Colon (tissue), 2 donors: ENCODE data around the gene PTPMT1.
"Not testable (repeated sequence)": the region's sequence is repeated elsewhere in the genome, so short reads cannot be mapped to it uniquely, and the experiment has no call there.

Source experiments
- FAIRE-seq: peaks from 2 replicates; lab custom pipeline; 2012; peaks lifted over from hg19 to GRCh38; lab: Jason Lieb, UNC
- donor health status: control.
- donor health status: control.

PTPMT1 gene

GRCh38 chr11:47565340-47566148 is at the start of gene PTPMT1:
Gene PTPMT1 (plus strand): TSS chr11:47565599. CDS start chr11:47565623, 24 bp downstream.
- FAIRE-seq, result no peak

DNA sequence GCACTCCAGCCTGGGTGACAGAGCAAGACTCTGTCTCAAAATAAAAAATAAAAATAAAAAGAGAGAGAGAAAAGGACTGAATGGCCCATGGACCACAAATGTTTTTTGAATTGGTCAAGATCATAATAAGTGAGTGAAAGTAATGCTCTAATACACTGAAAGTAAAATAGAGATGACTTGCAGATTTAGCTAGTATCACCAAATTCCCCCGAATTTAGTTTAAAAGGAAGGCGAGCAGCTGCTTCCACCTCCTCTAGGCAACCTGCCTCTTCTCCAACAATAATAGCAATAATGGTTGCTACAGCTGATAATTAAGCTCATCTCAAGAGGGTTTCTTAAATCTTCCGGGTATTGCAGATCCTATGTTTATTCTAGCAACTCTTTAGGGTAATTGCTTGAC is 49.2 kb upstream of the PTPMT1 start:
- no peak for FAIRE-seq

DNA sequence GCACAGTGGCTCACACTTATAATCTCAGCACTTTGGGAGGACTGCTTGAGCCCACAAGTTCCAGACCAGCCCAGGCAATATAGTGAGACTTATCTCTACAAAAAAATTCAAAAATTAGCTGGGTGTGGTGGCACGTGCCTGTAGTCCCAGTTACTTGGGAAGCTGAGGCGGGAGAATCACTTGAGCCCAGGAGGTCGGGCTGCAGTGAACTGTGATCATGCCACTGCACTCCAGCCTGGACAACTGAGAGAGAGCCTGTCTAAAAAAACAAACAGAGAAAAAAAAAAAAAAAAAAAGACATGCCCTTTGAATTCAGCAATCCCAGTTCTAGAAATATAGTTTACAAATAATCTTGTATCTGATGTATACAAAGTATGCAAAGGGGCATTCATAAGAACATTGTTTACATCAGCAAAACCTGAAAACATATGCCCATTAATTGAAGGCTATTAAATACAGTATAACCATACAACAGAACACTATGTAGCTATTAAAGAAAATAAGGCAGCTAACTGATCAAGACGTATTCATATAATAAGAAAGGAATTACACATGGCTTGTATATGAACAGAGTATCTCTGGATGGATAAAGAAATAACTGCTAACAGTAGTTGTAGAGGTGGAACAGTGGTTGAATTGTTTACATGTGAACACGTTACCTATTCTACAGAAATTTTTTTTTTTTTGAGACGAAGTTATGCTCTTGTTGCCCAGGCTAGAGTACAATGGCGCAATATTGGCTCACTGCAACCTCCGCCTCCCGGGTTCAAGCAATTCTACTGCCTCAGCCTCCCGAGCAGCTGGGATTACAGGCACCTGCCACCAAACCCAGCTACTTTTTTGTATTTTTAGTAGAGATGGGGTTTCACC is 48.2 kb upstream of the PTPMT1 start:
- FAIRE-seq, result no peak

GRCh38 chr11:47518212-47518964 is 47.0 kb upstream of the PTPMT1 start:
- no peak for FAIRE-seq

DNA sequence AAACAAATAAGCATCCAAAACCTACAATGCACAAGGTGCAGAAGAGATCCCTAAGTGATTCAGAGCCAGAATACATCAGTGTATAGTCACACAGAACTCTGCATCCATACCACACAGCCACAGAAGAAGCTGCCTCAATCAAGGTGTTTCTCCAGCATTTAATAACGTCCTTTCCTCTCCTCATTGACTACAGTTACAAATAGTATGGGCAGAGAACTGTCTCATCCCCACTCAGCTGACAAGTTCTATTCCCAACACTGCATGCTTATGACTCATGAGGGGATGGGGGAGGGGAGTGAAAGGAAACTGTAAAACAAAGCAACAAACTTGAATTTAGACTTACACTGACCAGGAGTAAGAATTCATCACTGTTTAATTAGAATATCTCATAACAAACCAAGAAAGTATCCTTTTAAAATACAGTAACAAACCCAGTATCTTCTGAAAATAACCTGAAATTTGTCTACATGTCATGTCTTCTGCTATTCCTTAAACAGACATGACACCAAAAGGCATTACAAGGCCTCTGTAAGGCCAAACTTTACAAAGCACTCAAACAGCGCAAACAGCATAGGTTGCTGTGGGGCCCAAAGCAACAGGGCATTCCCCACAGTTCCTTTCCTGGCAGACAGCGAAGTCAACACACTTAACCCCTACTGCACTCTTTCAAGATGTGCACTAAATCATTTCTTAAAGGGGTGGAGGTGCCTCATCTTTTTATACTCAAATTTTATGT is 41.7 kb upstream of the PTPMT1 start:
- FAIRE-seq, result no peak

- no peak for FAIRE-seq
Measured at GRCh38 chr11:47524291-47524874, 41.0 kb upstream of the PTPMT1 start.

- FAIRE-seq, result not testable (repeated sequence)
Measured at GRCh38 chr11:47526032-47526431, 39.4 kb upstream of the PTPMT1 start.

GRCh38 chr11:47527186-47527585 is 38.2 kb upstream of the PTPMT1 start:
- FAIRE-seq, result no peak

DNA sequence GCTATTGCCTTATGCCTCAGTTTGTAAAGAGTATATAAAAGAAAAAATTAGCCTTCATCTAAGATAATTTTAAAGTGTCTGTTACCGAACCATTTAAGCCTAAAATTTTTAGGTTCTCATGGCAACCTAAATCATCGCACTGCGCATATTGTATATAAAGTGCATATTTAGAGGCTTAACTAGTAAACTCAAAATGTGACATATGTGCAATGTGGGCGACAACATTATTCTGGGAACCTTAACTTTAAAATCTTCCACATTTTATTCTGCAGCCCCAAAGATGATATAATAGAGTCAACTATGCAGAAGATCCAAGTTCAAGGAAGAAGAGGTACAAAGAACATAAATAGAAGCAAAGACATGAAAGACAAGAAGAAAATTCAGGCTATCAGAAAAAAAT is 35.4 kb upstream of the PTPMT1 start:
- no peak for FAIRE-seq

DNA sequence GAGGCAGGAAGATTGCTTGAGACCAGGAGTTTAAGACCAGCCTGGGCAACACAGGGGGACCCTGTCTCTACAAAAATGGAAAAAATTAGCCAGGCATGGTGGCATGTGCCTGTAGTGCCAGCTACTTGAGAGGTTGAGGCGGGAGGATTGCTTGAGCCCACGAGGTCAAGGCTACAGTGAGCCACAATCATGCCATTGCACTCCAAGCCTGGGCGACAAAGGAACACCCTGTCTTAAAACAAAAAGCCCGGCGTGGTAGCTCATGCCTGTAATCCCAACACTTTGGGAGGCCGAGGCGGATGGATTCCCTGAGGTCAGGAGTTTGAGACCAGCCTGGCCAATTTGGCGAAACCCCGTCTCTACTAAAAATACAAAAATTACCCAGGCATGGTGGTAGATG is 34.7 kb upstream of the PTPMT1 start:
- not testable (repeated sequence) for FAIRE-seq

DNA sequence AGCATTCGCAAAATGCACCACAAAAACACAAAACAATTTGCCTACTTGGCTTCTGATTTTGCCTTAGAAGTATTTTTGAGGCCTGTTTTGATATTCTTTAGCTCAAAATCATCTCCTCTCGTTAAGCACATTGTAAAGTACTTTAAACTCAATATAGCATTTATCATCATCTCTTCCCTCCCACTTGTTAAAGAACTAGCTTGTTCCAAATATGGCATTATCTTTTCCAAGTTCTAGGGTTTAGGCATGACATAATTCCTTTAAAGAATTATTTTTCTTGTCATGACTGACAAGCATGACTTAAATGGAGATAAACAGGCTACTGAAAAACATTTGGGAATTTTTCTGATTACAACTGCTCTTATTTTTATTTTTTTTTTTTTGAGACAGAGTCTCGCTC is 33.7 kb upstream of the PTPMT1 start:
- no peak for FAIRE-seq

DNA sequence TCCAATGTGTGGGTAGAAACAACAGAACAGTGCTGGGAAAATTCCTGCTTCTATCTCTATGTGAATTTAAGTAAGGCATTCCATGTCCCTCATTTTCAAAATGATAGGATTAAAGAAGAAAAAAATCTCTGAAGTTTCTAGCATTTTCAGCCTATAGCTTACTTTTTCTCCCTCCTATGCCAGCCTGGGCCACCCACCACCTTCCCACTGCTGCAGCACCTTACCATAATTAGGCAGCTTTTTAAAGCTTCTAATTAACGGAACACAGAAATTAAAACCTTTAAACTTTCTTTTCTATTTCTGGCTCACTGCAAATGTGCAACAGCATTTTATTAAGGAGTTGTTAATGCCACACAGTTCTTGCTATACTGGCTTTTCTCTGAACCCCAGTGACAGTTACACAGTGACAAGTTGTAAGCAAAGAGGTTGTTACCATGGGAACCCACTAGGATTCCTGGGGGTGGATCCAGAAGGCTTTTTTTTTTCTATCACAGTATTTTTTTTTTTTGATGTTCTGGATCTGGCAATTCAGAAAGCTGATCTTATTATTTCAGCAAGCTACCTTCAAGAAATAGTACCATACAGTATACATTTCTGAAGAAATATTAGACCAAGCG is 32.7 kb upstream of the PTPMT1 start:
- no peak for FAIRE-seq

- FAIRE-seq, result no peak
Measured at GRCh38 chr11:47533690-47534151, 31.7 kb upstream of the PTPMT1 start.

- no peak for FAIRE-seq
Measured at GRCh38 chr11:47534704-47535251, 30.6 kb upstream of the PTPMT1 start.

- no peak for FAIRE-seq
Measured at GRCh38 chr11:47536915-47537314, 28.5 kb upstream of the PTPMT1 start.

DNA sequence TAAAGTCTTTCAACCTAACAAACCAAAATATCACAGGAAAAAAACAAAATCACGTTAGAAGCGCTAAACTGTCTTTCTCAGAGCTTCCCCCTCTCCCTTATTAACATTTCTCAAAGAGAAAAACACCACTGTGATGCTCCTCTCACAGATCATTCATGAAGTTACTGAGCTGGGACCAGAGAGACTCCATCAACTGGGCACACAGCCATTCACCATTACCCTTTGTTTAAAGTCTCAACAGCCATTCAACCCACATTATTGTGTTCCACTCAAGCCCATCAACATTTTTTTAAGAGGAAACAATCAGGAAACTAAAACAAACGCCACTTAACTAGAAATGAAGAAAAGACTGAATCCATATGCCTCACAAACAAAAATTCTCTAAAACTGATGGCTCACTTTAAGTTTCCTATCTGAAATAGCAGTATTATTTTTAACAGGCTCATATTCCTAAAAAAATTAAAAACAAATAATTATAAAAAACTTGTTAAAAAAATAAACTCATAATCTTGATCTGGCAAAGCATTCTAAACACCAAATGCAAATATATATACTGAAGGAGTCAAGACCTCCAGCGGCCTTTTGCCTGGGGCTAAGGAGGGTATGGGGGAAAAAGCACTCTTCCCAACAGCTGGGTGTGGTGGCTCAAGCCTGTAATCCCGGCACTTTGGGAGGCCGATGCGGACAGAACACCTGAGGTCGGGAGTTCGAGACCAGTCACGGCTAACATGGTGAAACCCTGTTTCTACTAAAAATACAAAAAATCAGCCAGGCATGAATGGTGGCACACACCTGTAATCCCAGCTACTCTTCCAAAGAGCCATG is 26.4 kb upstream of the PTPMT1 start:
- no peak for FAIRE-seq

DNA sequence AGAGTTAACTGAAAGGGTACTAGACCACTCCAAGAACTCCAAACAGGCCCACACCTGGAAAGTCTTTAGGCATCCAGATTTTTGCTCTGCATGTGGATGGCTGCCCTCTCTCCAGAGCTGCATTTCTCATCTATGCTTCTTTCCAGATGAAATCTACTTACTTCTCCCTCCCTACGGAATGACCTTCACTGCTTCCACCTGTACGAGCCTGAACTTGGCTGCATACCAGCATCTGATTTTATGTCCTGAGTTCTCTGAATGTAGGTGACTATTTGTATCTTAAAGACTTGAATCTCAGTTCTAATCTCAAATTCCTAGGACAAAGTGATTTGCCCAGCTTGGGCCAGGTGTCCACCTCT is 25.7 kb upstream of the PTPMT1 start:
- no peak for FAIRE-seq

- no peak for FAIRE-seq
Measured at GRCh38 chr11:47541070-47541469, 24.3 kb upstream of the PTPMT1 start.

DNA sequence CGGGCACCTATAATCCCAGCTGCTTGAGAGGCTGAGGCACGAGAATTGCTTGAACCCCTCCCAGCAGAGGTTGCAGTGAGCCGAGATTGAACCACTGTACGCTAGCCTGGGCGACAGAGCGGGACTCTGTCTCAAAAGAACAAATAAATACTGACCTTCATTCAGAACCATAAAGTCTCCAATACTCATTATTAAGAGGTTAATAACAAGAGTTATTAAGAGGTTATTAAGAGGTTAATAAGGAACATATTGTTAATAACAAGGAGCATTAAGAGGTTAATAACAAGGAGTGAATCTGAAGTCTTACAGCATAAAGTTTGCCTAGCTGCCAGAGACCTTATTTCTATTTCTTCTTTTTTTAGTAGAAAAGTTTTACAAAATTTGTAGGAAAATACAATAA is 20.1 kb upstream of the PTPMT1 start:
- FAIRE-seq, result no peak

- FAIRE-seq, result not testable (repeated sequence)
Measured at GRCh38 chr11:47546274-47546673, 19.1 kb upstream of the PTPMT1 start.
